GM23338 (cell line): Measurements from ENCODE around the gene ZFP62. TPM values are rescaled to one million over a fixed set of nuclear protein-coding genes. Genes with fewer than 3 reads are reported as not detected.

Source experiments
- ATAC-seq: fragments of 200-7000 bp; cut with Tn5 transposase; 3 replicates; pipeline ENCODE4 v1.9.1; 2020
- DNase-seq: peaks from one replicate; pipeline ENCODE4 v3.0.0-alpha.2; 2015; ENCODE audit warnings: low spot score
- H2AFZ ChIP-seq: fragments of 200-600 bp; sonication (generic); 2 replicates; pipeline ENCODE4 v1.8.0; 2016; ENCODE audit warnings: antibody characterized with exemption, mild to moderate bottlenecking, moderate library complexity
- H3F3A ChIP-seq: fragments of 200-600 bp; sonication (generic); replicated peaks from 2 replicates; pipeline ENCODE4 v1.8.0; 2017; ENCODE audit warnings: antibody characterized with exemption, mixed run types, low read depth
- H3K27ac ChIP-seq: fragments of 200-600 bp; sonication (generic); 2 replicates; pipeline ENCODE4 v1.6.1; 2016; ENCODE audit warnings: low read depth
- H3K27me3 ChIP-seq: fragments of 200-600 bp; sonication (generic); 2 replicates; pipeline ENCODE4 v1.8.0; 2016; ENCODE audit warnings: mild to moderate bottlenecking, mixed run types, moderate library complexity; ENCODE audit not compliant: insufficient read depth
- H3K36me3 ChIP-seq: fragments of 200-600 bp; sonication (generic); 2 replicates; pipeline ENCODE4 v1.8.0; 2016; ENCODE audit warnings: mild to moderate bottlenecking; ENCODE audit not compliant: insufficient read depth
- H3K4me1 ChIP-seq: fragments of 200-600 bp; sonication (generic); 2 replicates; pipeline ENCODE4 v1.8.0; 2016; ENCODE audit warnings: mild to moderate bottlenecking, moderate library complexity; ENCODE audit not compliant: insufficient read depth
- H3K4me2 ChIP-seq: fragments of 200-600 bp; sonication (generic); 2 replicates; pipeline ENCODE4 v1.7.1; 2017; ENCODE audit warnings: mixed run types
- H3K4me3 ChIP-seq: fragments of 200-600 bp; sonication (generic); 2 replicates; pipeline ENCODE4 v1.6.1; 2016; ENCODE audit warnings: mixed run types
- H3K79me2 ChIP-seq: fragments of 200-600 bp; sonication (generic); replicated peaks from 2 replicates; pipeline ENCODE4 v1.8.0; 2017; ENCODE audit warnings: mild to moderate bottlenecking; ENCODE audit not compliant: insufficient read depth
- H3K9me2 ChIP-seq: fragments of 200-600 bp; sonication (generic); 2 replicates; pipeline ENCODE4 v1.8.0; 2017; ENCODE audit not compliant: insufficient read depth
- H4K20me1 ChIP-seq: fragments of 200-600 bp; sonication (generic); replicated peaks from 2 replicates; pipeline ENCODE4 v1.8.0; 2017; ENCODE audit warnings: mild to moderate bottlenecking; ENCODE audit not compliant: insufficient read depth
- H3K27ac Mint-ChIP-seq: 2 replicates; pipeline ENCODE4 v1.8.0; 2020; ENCODE audit warnings: inconsistent platforms, mild to moderate bottlenecking, moderate library complexity, mixed read lengths
- H3K27me3 Mint-ChIP-seq: 3 replicates; pipeline ENCODE4 v1.8.0; 2022; ENCODE audit warnings: low read depth, mild to moderate bottlenecking, moderate library complexity, mixed read lengths, inconsistent platforms; ENCODE audit not compliant: insufficient read depth, poor library complexity
- H3K36me3 Mint-ChIP-seq: 3 replicates; pipeline ENCODE4 v1.8.0; 2021; ENCODE audit warnings: low read depth, mild to moderate bottlenecking, inconsistent platforms, moderate library complexity, mixed read lengths
- H3K4me1 Mint-ChIP-seq: 3 replicates; pipeline ENCODE4 v1.8.0; 2020; ENCODE audit warnings: mild to moderate bottlenecking, inconsistent platforms, mixed read lengths
- H3K4me3 Mint-ChIP-seq: 3 replicates; pipeline ENCODE4 v1.8.0; 2021; ENCODE audit warnings: moderate library complexity, mild to moderate bottlenecking, inconsistent platforms, mixed read lengths
- H3K9me3 Mint-ChIP-seq: 3 replicates; pipeline ENCODE4 v1.8.0; 2020; ENCODE audit warnings: moderate library complexity, mild to moderate bottlenecking, inconsistent platforms, mixed read lengths
- CREB1 ChIP-seq: fragments of 250-450 bp; sonication (Bioruptor Pico); IDR thresholded peaks from 2 replicates; pipeline ENCODE4 v1.5.0; 2020; ENCODE audit warnings: low read depth, mild to moderate bottlenecking, moderate library complexity
- EZH2phosphoT487 ChIP-seq: fragments of 200-600 bp; sonication (generic); IDR thresholded peaks from one replicate; pipeline ENCODE4 v1.8.1; 2018; ENCODE audit warnings: antibody characterized with exemption; ENCODE audit not compliant: unreplicated experiment
- POLR2AphosphoS5 ChIP-seq: IDR thresholded peaks from 2 replicates; pipeline ENCODE4 v1.6.1; 2016; ENCODE audit warnings: antibody characterized with exemption, low read depth
- STAT1 ChIP-seq: IDR thresholded peaks from one replicate; pipeline ENCODE4 v1.6.1; 2016; ENCODE audit warnings: antibody characterized with exemption; ENCODE audit not compliant: unreplicated experiment
- ZNF331 ChIP-seq: fragments of 250-450 bp; sonication (Bioruptor Pico); IDR thresholded peaks from 2 replicates; pipeline ENCODE4 v1.5.0; 2020; ENCODE audit warnings: low read depth, mild to moderate bottlenecking, moderate library complexity
- polyA plus RNA-seq: library from polyadenylated mRNA; unstranded; fragments of >200 nt; fragmentation: Nextera tagmentation; extraction: Ambion mirVana; gene quantifications from 2 replicates; pipeline ENCODE4 v1.2.1, GENCODE V29; 2016
- total RNA-seq: library from RNA; depleted of rRNA; stranded (reverse); fragments of >200 nt; shearing (Covaris generic); gene quantifications from 2 replicates; pipeline ENCODE4 v1.2.3, GENCODE V29; 2014
- TF ChIP-seq, protein P1 (sequence below): fragments of 250-450 bp; sonication (Bioruptor Pico); IDR thresholded peaks from 2 replicates; pipeline ENCODE4 v1.5.0; 2020; ENCODE audit warnings: mild to moderate bottlenecking, moderate library complexity

Gene ZFP62
- total and polyA plus RNA-seq, 2 experiments from 2014 or later = 32.9 to 33.2 TPM

DNA sequence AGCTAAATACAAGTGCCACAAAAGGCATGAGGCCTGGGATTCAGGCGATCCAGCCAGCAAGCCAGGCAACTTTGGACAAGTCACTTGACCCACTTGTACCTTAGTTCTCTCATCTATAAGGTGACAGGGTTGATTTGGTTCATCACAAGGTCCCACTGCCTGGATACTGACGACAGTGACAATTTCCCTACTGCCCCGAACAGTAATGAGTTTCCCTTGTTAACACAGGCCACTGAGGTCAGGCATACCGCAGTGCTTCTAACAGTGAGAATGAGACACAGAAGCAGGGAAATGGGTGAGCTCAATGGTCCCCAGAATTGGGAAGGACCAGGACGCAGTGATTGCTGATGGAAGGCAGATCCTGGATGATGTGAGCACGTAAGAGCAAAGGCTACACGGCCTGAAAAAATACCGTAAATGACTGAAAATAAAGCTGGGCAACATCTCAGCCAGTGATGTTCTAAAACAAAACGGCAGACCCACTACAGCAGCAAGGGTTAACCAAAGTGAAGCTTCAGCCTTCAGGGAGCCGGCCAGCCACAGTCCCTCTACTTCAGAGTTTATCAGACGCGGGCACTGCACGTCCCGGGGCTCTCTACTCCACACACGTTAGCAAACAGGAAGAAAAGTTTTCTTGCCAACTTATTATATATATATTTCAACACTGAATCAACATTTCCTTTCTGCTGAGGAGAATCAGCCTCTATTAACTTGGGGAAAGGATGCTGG lies 59.3 kb downstream of the ZFP62 start:
- Histone ChIP-seq H3K36me3 (no peaks in the 10 kb centered on the region), H3K4me1 (peaks cover 28% of the 10 kb centered on the region), H3K4me3 (peak overlapping the region; percentile 84), H3K27ac (no peak overlapping the region), H3K79me2 (peaks cover 68% of the 10 kb centered on the region), H4K20me1 (peaks cover 35% of the 10 kb centered on the region), H3F3A (0 out of 2 replicates have a peak, but pooled peaks cover 6% of the 10 kb centered on the region), H3K9me2 (no peaks in the 10 kb centered on the region), H2AFZ (0 out of 2 replicates have a peak overlapping the region, but pooled peaks have one; percentile 28), H3K4me2 (peak overlapping the region; percentile 90), H3K27me3 (no peaks in the 10 kb centered on the region)
- TF ChIP-seq ZNF331 (no peak), CREB1 (CRISPR knock-in tag) (no peak), STAT1 (no peak), EZH2phosphoT487 (no peak), POLR2AphosphoS5 (no peak)
- TF ChIP-seq, protein P1, sequence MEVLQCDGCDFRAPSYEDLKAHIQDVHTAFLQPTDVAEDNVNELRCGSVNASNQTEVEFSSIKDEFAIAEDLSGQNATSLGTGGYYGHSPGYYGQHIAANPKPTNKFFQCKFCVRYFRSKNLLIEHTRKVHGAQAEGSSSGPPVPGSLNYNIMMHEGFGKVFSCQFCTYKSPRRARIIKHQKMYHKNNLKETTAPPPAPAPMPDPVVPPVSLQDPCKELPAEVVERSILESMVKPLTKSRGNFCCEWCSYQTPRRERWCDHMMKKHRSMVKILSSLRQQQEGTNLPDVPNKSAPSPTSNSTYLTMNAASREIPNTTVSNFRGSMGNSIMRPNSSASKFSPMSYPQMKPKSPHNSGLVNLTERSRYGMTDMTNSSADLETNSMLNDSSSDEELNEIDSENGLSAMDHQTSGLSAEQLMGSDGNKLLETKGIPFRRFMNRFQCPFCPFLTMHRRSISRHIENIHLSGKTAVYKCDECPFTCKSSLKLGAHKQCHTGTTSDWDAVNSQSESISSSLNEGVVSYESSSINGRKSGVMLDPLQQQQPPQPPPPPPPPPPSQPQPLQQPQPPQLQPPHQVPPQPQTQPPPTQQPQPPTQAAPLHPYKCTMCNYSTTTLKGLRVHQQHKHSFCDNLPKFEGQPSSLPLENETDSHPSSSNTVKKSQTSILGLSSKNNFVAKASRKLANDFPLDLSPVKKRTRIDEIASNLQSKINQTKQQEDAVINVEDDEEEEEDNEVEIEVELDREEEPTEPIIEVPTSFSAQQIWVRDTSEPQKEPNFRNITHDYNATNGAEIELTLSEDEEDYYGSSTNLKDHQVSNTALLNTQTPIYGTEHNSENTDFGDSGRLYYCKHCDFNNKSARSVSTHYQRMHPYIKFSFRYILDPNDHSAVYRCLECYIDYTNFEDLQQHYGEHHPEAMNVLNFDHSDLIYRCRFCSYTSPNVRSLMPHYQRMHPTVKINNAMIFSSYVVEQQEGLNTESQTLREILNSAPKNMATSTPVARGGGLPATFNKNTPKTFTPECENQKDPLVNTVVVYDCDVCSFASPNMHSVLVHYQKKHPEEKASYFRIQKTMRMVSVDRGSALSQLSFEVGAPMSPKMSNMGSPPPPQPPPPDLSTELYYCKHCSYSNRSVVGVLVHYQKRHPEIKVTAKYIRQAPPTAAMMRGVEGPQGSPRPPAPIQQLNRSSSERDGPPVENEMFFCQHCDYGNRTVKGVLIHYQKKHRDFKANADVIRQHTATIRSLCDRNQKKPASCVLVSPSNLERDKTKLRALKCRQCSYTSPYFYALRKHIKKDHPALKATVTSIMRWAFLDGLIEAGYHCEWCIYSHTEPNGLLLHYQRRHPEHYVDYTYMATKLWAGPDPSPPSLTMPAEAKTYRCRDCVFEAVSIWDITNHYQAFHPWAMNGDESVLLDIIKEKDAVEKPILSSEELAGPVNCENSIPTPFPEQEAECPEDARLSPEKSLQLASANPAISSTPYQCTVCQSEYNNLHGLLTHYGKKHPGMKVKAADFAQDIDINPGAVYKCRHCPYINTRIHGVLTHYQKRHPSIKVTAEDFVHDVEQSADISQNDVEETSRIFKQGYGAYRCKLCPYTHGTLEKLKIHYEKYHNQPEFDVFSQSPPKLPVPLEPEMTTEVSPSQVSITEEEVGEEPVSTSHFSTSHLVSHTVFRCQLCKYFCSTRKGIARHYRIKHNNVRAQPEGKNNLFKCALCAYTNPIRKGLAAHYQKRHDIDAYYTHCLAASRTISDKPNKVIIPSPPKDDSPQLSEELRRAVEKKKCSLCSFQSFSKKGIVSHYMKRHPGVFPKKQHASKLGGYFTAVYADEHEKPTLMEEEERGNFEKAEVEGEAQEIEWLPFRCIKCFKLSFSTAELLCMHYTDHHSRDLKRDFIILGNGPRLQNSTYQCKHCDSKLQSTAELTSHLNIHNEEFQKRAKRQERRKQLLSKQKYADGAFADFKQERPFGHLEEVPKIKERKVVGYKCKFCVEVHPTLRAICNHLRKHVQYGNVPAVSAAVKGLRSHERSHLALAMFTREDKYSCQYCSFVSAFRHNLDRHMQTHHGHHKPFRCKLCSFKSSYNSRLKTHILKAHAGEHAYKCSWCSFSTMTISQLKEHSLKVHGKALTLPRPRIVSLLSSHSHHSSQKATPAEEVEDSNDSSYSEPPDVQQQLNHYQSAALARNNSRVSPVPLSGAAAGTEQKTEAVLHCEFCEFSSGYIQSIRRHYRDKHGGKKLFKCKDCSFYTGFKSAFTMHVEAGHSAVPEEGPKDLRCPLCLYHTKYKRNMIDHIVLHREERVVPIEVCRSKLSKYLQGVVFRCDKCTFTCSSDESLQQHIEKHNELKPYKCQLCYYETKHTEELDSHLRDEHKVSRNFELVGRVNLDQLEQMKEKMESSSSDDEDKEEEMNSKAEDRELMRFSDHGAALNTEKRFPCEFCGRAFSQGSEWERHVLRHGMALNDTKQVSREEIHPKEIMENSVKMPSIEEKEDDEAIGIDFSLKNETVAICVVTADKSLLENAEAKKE = no peak
- no peak; the same call in 2 of the 3 replicates for ATAC-seq
- Mint-ChIP-seq H3K4me3 (peak overlapping the region; percentile 82), H3K4me1 (peaks cover 55% of the 10 kb centered on the region), H3K9me3 (no peaks in the 10 kb centered on the region), H3K27ac (no peak overlapping the region), H3K36me3 (peaks cover 17% of the 10 kb centered on the region; the same call in 2 of the 3 replicates), H3K27me3 (peaks cover 5% of the 10 kb centered on the region)
- DNase-seq = no peak
